Endothelial cell of umbilical vein (primary cell): ENCODE results near the gene FAM3D. TPM values are rescaled to one million over a fixed set of nuclear protein-coding genes. Genes with fewer than 3 reads are reported as not detected.

Experiments
- BruUV-seq: library from RNA; stranded (reverse); fragments of 400-500 nt; replicated peaks from 2 replicates; lab custom pipeline; 2021; lab: Mats Ljungman, UMichigan
- CTCF ChIA-PET: fragments of 300-600, 350-600 bp; sonication (Branson Sonifier 250); formaldehyde crosslinking; loops from one replicate; lab custom pipeline; 2021; ENCODE audit warnings: antibody characterized with exemption, inconsistent platforms; lab: Charles Lee
- POLR2A ChIA-PET: fragments of 300-600, 350-600 bp; sonication (Branson Sonifier 250); formaldehyde crosslinking; loops from one replicate; lab custom pipeline; 2021; ENCODE audit warnings: antibody characterized with exemption, inconsistent platforms; lab: Charles Lee
- DNase-seq: peaks from one replicate; pipeline ENCODE4 v3.0.0-alpha.2; 2011; ENCODE audit warnings: low read depth, low spot score
- FAIRE-seq: peaks from 2 replicates; lab custom pipeline; 2011; peaks lifted over from hg19 to GRCh38; lab: Jason Lieb, UNC
- H2AFZ ChIP-seq: 2 replicates; pipeline ENCODE4 v1.6.0; 2012; ENCODE audit warnings: low read depth, low read length, control low read depth, inconsistent platforms
- H3K27ac ChIP-seq: 2 replicates; pipeline ENCODE4 v1.5.1; 2011; ENCODE audit warnings: low read depth, mild to moderate bottlenecking, control low read depth, low read length, moderate library complexity; ENCODE audit not compliant: insufficient read depth
- H3K27me3 ChIP-seq, 2 experiments: 2 replicates each; pipeline versions ENCODE4 v1.6.0 to v1.6.1; 2011; ENCODE audit warnings: low read length in 2 of 2, mixed read lengths in 1 of 2; ENCODE audit not compliant: control insufficient read depth in 2 of 2, insufficient read depth in 2 of 2
- H3K36me3 ChIP-seq, 2 experiments: 2 replicates in 1 of 2; 3 replicates in 1 of 2; pipeline ENCODE4 v1.5.1; 2011; ENCODE audit warnings: low read length in 2 of 2, mild to moderate bottlenecking in 1 of 2, moderate library complexity in 1 of 2; ENCODE audit not compliant: control insufficient read depth in 2 of 2, insufficient read depth in 2 of 2; ENCODE audit errors: extremely low read depth in 1 of 2
- H3K4me1 ChIP-seq: 3 replicates; pipeline ENCODE4 v1.5.1; 2011; ENCODE audit warnings: mild to moderate bottlenecking, low read length; ENCODE audit not compliant: control insufficient read depth, insufficient read depth; ENCODE audit errors: extremely low read depth
- H3K4me2 ChIP-seq: 2 replicates; pipeline ENCODE4 v1.6.1; 2011; ENCODE audit warnings: low read length, control low read depth, mixed read lengths; ENCODE audit not compliant: insufficient read depth
- H3K4me3 ChIP-seq, 3 experiments: fragments of 200-600 bp in 1 of 3; sonication (generic), shearing (Covaris generic) in 1 of 3; replicated peaks in 1 of 3; 2 replicates each; pipeline ENCODE4 v1.5.1; 2011 to 2016; ENCODE audit warnings: control low read depth in 3 of 3, low read length in 3 of 3, mild to moderate bottlenecking in 2 of 3, inconsistent platforms in 1 of 3, low read depth in 1 of 3, moderate library complexity in 1 of 3; ENCODE audit not compliant: insufficient read depth in 1 of 3
- H3K79me2 ChIP-seq: 2 replicates; pipeline ENCODE4 v1.6.0; 2012; ENCODE audit warnings: low read length, inconsistent platforms; ENCODE audit not compliant: control insufficient read depth, insufficient read depth
- H3K9ac ChIP-seq: replicated peaks from 2 replicates; pipeline ENCODE3; 2011; ENCODE audit warnings: low read length, control low read depth; ENCODE audit not compliant: insufficient read depth; ENCODE audit errors: extremely low read depth
- H3K9me1 ChIP-seq: replicated peaks from 3 replicates; pipeline ENCODE4 v1.6.0; 2011; ENCODE audit warnings: mild to moderate bottlenecking, low read length; ENCODE audit not compliant: control insufficient read depth, insufficient read depth; ENCODE audit errors: extremely low read depth
- H3K9me3 ChIP-seq: replicated peaks from 2 replicates; pipeline ENCODE4 v1.5.1; 2012; ENCODE audit warnings: low read length, inconsistent platforms; ENCODE audit not compliant: control insufficient read depth, insufficient read depth
- H4K20me1 ChIP-seq: replicated peaks from 2 replicates; pipeline ENCODE3; 2011; ENCODE audit warnings: mild to moderate bottlenecking, low read length; ENCODE audit not compliant: control insufficient read depth, insufficient read depth; ENCODE audit errors: extremely low read depth
- EZH2 ChIP-seq: IDR thresholded peaks from 2 replicates; pipeline ENCODE4 v1.6.1; 2012; ENCODE audit warnings: borderline replicate concordance, low read depth, mild to moderate bottlenecking, moderate library complexity, low read length, inconsistent platforms; ENCODE audit not compliant: severe bottlenecking
- FOS ChIP-seq: IDR thresholded peaks from 2 replicates; pipeline ENCODE4 v1.6.1; 2011; ENCODE audit warnings: mild to moderate bottlenecking, low read length, moderate library complexity, borderline replicate concordance; ENCODE audit not compliant: insufficient read depth
- GATA2 ChIP-seq: IDR thresholded peaks from 2 replicates; pipeline ENCODE4 v1.7.0; 2011; ENCODE audit warnings: low read depth, mild to moderate bottlenecking, moderate library complexity, mixed read lengths, low read length; ENCODE audit not compliant: insufficient read length, insufficient read depth
- JUN ChIP-seq: IDR thresholded peaks from 2 replicates; pipeline ENCODE4 v1.6.1; 2011; ENCODE audit warnings: borderline replicate concordance, low read depth; ENCODE audit not compliant: insufficient read length, insufficient read depth
- MYC ChIP-seq: IDR thresholded peaks from one replicate; pipeline ENCODE4 v1.6.1; 2011; ENCODE audit warnings: mild to moderate bottlenecking, low read depth, low read length
- POLR2A ChIP-seq: IDR thresholded peaks from 2 replicates; pipeline ENCODE4 v1.6.1; 2012; ENCODE audit warnings: low read depth, mild to moderate bottlenecking, control low read depth, low read length
- POLR2AphosphoS5 ChIP-seq: IDR thresholded peaks from 2 replicates; pipeline ENCODE4 v1.6.1; 2012; ENCODE audit warnings: low read depth, mild to moderate bottlenecking, control low read depth, low read length, moderate library complexity; ENCODE audit not compliant: insufficient read depth
- dilution Hi-C: fragments of 300-500 bp; cut with MboI; formaldehyde crosslinking; loops from one replicate; pipeline ENCODE4 v1.15.0; 2019; ENCODE audit warnings: low sequenced_read_pairs; ENCODE audit not compliant: extremely low pct_ligation_motif_present
- intact Hi-C: fragments of 100-400 bp; cut with micrococcal nuclease; formaldehyde crosslinking; loops from one replicate; pipeline ENCODE4 v1.10.0; 2022
- polyA plus RNA-seq, 4 experiments: library from polyadenylated mRNA; depleted of rRNA in 3 of 4; stranded (reverse) in 3 of 4; unstranded in 1 of 4; fragments of >200 nt; gene quantifications; 2 replicates each; pipeline versions ENCODE4 v1.2.1 to v1.2.3, GENCODE V29; 2011 to 2012; ENCODE audit warnings: missing spikeins in 1 of 4
- total RNA-seq: library from RNA; stranded (reverse); gene quantifications from 2 replicates; pipeline ENCODE4 v1.2.3, GENCODE V29; 2021
- TF ChIP-seq, protein P1 (sequence below), 2 donors: IDR thresholded peaks; 1 replicate in 1 of 2; 2 replicates in 1 of 2; pipeline ENCODE4 v1.5.1; 2011; ENCODE audit warnings: low read length in 2 of 2, mild to moderate bottlenecking in 2 of 2, moderate library complexity in 2 of 2, control low read depth in 1 of 2, inconsistent platforms in 1 of 2, low read depth in 1 of 2; ENCODE audit not compliant: insufficient read depth in 1 of 2; ENCODE audit errors: extremely low read depth in 1 of 2
- TF ChIP-seq, protein P2 (sequence below): IDR thresholded peaks from 2 replicates; pipeline ENCODE4 v1.6.1; 2011; ENCODE audit not compliant: insufficient read depth, insufficient read length

The FAM3D gene
- total and polyA plus RNA-seq, 2 donors (not counting 3 experiments of a cell fraction or from before 2014, with no cell fraction given) = 0.12 TPM; not detected in 1

DNA sequence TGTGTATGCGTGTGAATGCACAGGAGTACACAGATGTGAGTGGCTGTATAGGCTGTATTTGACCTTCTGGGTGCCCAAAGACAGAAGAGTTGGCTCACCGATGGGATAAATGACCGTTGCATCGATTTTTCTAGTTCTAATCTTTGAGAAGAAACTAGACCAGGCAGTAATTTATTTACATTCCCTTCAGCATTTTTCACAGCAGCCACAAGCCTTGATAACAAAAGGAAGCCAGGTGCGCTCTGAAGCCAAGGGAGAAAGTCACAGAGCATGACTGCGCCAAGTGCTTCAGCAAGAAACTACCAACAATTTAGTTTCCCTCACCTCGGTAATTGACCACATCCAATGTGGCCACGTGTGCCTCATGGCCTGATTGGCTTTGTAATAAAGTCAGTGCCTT, 5.9 kb upstream of the FAM3D start:
- ChIA-PET CTCF (no interaction called here), POLR2A (no interaction called here)
- no peak for FAIRE-seq
- BruUV-seq = no TSS peak
- Histone ChIP-seq H3K9ac (no peak overlapping the region), H3K9me1 (no peaks in the 10 kb centered on the region), H3K9me3 (no peaks in the 10 kb centered on the region), H3K4me1 (no peaks in the 10 kb centered on the region), H3K4me2 (no peak overlapping the region), H3K27me3 (peaks cover 2 to 6% of the 10 kb centered on the region in 2 experiments), H3K27ac (no peak overlapping the region), H3K4me3 (no peak overlapping the region), H3K79me2 (no peaks in the 10 kb centered on the region), H4K20me1 (no peaks in the 10 kb centered on the region), H2AFZ (no peak overlapping the region), H3K36me3 (no peaks in the 10 kb centered on the region)
- dilution Hi-C loops = no loop called here
- intact Hi-C loops = no loop called here
- TF ChIP-seq GATA2 (no peak), FOS (no peak), EZH2 (no peak), MYC (no peak), JUN (no peak), POLR2AphosphoS5 (no peak), POLR2A (no peak)
- TF ChIP-seq, protein P1, sequence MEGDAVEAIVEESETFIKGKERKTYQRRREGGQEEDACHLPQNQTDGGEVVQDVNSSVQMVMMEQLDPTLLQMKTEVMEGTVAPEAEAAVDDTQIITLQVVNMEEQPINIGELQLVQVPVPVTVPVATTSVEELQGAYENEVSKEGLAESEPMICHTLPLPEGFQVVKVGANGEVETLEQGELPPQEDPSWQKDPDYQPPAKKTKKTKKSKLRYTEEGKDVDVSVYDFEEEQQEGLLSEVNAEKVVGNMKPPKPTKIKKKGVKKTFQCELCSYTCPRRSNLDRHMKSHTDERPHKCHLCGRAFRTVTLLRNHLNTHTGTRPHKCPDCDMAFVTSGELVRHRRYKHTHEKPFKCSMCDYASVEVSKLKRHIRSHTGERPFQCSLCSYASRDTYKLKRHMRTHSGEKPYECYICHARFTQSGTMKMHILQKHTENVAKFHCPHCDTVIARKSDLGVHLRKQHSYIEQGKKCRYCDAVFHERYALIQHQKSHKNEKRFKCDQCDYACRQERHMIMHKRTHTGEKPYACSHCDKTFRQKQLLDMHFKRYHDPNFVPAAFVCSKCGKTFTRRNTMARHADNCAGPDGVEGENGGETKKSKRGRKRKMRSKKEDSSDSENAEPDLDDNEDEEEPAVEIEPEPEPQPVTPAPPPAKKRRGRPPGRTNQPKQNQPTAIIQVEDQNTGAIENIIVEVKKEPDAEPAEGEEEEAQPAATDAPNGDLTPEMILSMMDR (IDR thresholded peaks at IDR 0.05; ENCODE audit: extremely low read depth in 1 of 2, insufficient read depth in 1 of 2, low read depth in 1 of 2, low read length in 2 of 2) = no peak
- TF ChIP-seq, protein P2, sequence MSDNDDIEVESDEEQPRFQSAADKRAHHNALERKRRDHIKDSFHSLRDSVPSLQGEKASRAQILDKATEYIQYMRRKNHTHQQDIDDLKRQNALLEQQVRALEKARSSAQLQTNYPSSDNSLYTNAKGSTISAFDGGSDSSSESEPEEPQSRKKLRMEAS = no peak
- DNase-seq = no peak
